Keratinocyte (primary cell): Measurements from ENCODE around the gene GPC4. TPM values are rescaled to one million over a fixed set of nuclear protein-coding genes. Genes with fewer than 3 reads are reported as not detected.

Experiments used
- DNase-seq: peaks from one replicate; pipeline ENCODE4 v3.0.0-alpha.2; 2011; ENCODE audit warnings: low read depth, missing footprints, low spot score
- FAIRE-seq: peaks from 2 replicates; lab custom pipeline; 2011; peaks lifted over from hg19 to GRCh38; lab: Jason Lieb, UNC
- H2AFZ ChIP-seq: 2 replicates; pipeline ENCODE4 v1.6.0; 2012; ENCODE audit warnings: low read length, control low read depth, inconsistent platforms; ENCODE audit not compliant: control insufficient read depth
- H3K27ac ChIP-seq: 2 replicates; pipeline ENCODE4 v1.5.1; 2011; ENCODE audit warnings: low read length; ENCODE audit not compliant: control insufficient read depth, insufficient read depth
- H3K27me3 ChIP-seq: 3 replicates; pipeline ENCODE4 v1.6.0; 2011; ENCODE audit warnings: low read length; ENCODE audit not compliant: control insufficient read depth, insufficient read depth; ENCODE audit errors: extremely low read depth
- H3K36me3 ChIP-seq, 2 experiments: 2 replicates in 1 of 2; 3 replicates in 1 of 2; pipeline ENCODE4 v1.5.1; 2011; ENCODE audit warnings: low read length in 2 of 2, mild to moderate bottlenecking in 1 of 2; ENCODE audit not compliant: control insufficient read depth in 2 of 2, insufficient read depth in 2 of 2; ENCODE audit errors: extremely low read depth in 1 of 2
- H3K4me1 ChIP-seq: 3 replicates; pipeline ENCODE4 v1.5.1; 2011; ENCODE audit warnings: low read length; ENCODE audit not compliant: control insufficient read depth, insufficient read depth; ENCODE audit errors: extremely low read depth
- H3K4me2 ChIP-seq: 3 replicates; pipeline ENCODE4 v1.6.0; 2011; ENCODE audit warnings: low read depth, low read length; ENCODE audit not compliant: control insufficient read depth, insufficient read depth; ENCODE audit errors: extremely low read depth
- H3K4me3 ChIP-seq, 3 experiments: fragments of 200-600 bp in 1 of 3; sonication (generic) in 1 of 3; 2 replicates in 2 of 3; 3 replicates in 1 of 3; pipeline ENCODE4 v1.5.1; 2011 to 2016; ENCODE audit warnings: low read length in 3 of 3, mild to moderate bottlenecking in 3 of 3, control low read depth in 2 of 3, inconsistent platforms in 1 of 3, low read depth in 1 of 3, mixed read lengths in 1 of 3, mixed run types in 1 of 3, moderate library complexity in 1 of 3; ENCODE audit not compliant: control insufficient read depth in 2 of 3, insufficient read depth in 2 of 3; ENCODE audit errors: extremely low read depth in 1 of 3
- H3K79me2 ChIP-seq: 2 replicates; pipeline ENCODE4 v1.6.0; 2012; ENCODE audit warnings: low read length; ENCODE audit not compliant: control insufficient read depth, insufficient read depth
- H3K9ac ChIP-seq: 3 replicates; pipeline ENCODE4 v1.6.0; 2011; ENCODE audit warnings: low read length; ENCODE audit not compliant: control insufficient read depth, insufficient read depth; ENCODE audit errors: extremely low read depth
- H3K9me1 ChIP-seq: 3 replicates; pipeline ENCODE4 v1.6.0; 2011; ENCODE audit warnings: low read length; ENCODE audit not compliant: control insufficient read depth, insufficient read depth; ENCODE audit errors: extremely low read depth
- H3K9me3 ChIP-seq: 2 replicates; pipeline ENCODE4 v1.5.1; 2012; ENCODE audit warnings: low read depth, low read length; ENCODE audit not compliant: control insufficient read depth
- H4K20me1 ChIP-seq: 3 replicates; pipeline ENCODE4 v1.6.0; 2011; ENCODE audit warnings: low read length; ENCODE audit not compliant: control insufficient read depth, insufficient read depth; ENCODE audit errors: extremely low read depth
- EZH2 ChIP-seq: IDR thresholded peaks from one replicate; pipeline ENCODE4 v1.6.1; 2012; ENCODE audit warnings: inconsistent platforms, mild to moderate bottlenecking, low read length, moderate library complexity
- dilution Hi-C: fragments of 300-500 bp; cut with MboI; formaldehyde crosslinking; loops from one replicate; pipeline ENCODE4 v1.7.0; 2020; ENCODE audit warnings: low sequenced_read_pairs; ENCODE audit not compliant: extremely low pct_ligation_motif_present
- polyA plus RNA-seq, 5 experiments: library from polyadenylated mRNA; depleted of rRNA in 3 of 5; stranded (reverse) in 3 of 5; stranded (forward) in 1 of 5; unstranded in 1 of 5; fragments of >200 nt; gene quantifications; 1 replicate in 1 of 5; 2 replicates in 3 of 5; 3 replicates in 1 of 5; pipeline versions ENCODE4 v1.2.1 to v1.2.3, GENCODE V29; 2011 to 2012; ENCODE audit warnings: missing spikeins in 2 of 5, low read depth in 1 of 5, low replicate concordance in 1 of 5
- TF ChIP-seq, protein P1 (sequence below), 3 experiments: IDR thresholded peaks in 1 of 3; conservative IDR thresholded peaks in 1 of 3; optimal IDR thresholded peaks in 1 of 3; 2 replicates in 2 of 3; 3 replicates in 1 of 3; pipeline versions ENCODE3 to v1.5.1; 2011; ENCODE audit warnings: low read length in 3 of 3, mild to moderate bottlenecking in 3 of 3, moderate library complexity in 2 of 3, control low read depth in 1 of 3, inconsistent platforms in 1 of 3; ENCODE audit not compliant: insufficient read depth in 2 of 3; ENCODE audit errors: extremely low read depth in 1 of 3

The GPC4 gene
- polyA plus RNA-seq, 1 donor (not counting 4 experiments of a cell fraction or from before 2014, with no cell fraction given), result 0.76 TPM

DNA sequence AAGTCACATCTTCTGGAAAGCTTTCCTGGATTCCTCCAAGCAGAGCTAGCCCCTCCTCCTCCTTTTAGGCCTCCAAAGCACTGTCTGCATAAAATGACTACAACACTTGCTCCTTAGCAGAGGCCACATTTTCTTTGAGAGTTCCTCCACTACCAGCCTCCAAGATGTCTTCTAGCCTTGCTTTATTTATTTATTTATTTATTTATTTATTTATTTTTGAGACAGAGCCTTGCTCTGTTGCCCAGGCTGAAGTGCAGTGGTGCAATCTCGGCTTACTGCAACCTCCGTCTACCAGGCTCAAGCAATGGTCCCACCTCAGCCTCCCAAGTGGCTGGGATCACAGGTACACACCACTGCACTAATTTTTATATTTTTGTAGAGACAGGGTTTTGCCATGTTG is 4.6 kb upstream of the GPC4 start:
- H3K9ac ChIP-seq, result no peak overlapping the region
- FAIRE-seq (no peak), DNase-seq (no peak)
- H3K9me1 ChIP-seq, result no peaks in the 10 kb centered on the region
- dilution Hi-C loops, result no loop called here
- H3K4me1 ChIP-seq, result no peaks in the 10 kb centered on the region
- peaks cover 9% of the 10 kb centered on the region for H3K27me3 ChIP-seq
- H3K4me2 ChIP-seq, result no peak overlapping the region
- H4K20me1 ChIP-seq, result no peaks in the 10 kb centered on the region
- no peaks in the 10 kb centered on the region for H3K79me2 ChIP-seq
- no peaks in the 10 kb centered on the region for H3K36me3 ChIP-seq
- H2AFZ ChIP-seq, result no peak overlapping the region
- no peaks in the 10 kb centered on the region for H3K9me3 ChIP-seq
- no peak overlapping the region for H3K27ac ChIP-seq
- H3K4me3 ChIP-seq, result no peak overlapping the region
- TF ChIP-seq, protein P1, sequence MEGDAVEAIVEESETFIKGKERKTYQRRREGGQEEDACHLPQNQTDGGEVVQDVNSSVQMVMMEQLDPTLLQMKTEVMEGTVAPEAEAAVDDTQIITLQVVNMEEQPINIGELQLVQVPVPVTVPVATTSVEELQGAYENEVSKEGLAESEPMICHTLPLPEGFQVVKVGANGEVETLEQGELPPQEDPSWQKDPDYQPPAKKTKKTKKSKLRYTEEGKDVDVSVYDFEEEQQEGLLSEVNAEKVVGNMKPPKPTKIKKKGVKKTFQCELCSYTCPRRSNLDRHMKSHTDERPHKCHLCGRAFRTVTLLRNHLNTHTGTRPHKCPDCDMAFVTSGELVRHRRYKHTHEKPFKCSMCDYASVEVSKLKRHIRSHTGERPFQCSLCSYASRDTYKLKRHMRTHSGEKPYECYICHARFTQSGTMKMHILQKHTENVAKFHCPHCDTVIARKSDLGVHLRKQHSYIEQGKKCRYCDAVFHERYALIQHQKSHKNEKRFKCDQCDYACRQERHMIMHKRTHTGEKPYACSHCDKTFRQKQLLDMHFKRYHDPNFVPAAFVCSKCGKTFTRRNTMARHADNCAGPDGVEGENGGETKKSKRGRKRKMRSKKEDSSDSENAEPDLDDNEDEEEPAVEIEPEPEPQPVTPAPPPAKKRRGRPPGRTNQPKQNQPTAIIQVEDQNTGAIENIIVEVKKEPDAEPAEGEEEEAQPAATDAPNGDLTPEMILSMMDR (optimal IDR thresholded peaks at IDR 0.05 in 1 of 3, IDR thresholded peaks at IDR 0.05 in 1 of 3, conservative IDR thresholded peaks at IDR 0.05 in 1 of 3; ENCODE audit: extremely low read depth in 1 of 3, insufficient read depth in 2 of 3, low read length in 3 of 3), result no peak
- TF ChIP-seq EZH2, result no peak

DNA sequence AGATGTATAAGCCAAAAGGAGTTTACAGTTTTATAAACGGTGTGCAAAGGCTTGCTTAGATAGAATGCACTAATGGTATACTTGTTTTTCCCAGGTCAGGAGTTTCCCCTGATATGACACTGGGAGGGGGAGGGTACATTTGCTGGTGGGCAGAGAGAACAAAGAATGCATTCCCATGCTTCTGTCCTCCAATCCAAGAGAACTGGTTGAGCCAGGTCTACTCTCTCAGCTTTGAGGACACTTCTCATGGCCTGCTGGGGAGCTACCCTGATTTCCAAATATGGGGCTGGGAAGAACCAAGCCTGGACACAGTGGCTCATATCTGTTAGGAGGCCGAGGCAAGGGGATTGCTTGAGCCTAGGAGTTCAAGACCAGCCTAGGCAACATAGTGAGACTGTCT is 3.3 kb upstream of the GPC4 start:
- Histone ChIP-seq H4K20me1 (no peaks in the 10 kb centered on the region), H3K27ac (no peak overlapping the region), H3K4me1 (no peaks in the 10 kb centered on the region), H3K79me2 (no peaks in the 10 kb centered on the region), H3K27me3 (peaks cover 22% of the 10 kb centered on the region), H3K4me3 (no peak overlapping the region), H2AFZ (no peak overlapping the region), H3K4me2 (no peak overlapping the region), H3K9me1 (no peaks in the 10 kb centered on the region), H3K36me3 (no peaks in the 10 kb centered on the region), H3K9me3 (no peaks in the 10 kb centered on the region), H3K9ac (no peak overlapping the region)
- DNase-seq (no peak), FAIRE-seq (no peak)
- dilution Hi-C loops, result no loop called here
- TF ChIP-seq EZH2, result no peak
- TF ChIP-seq, protein P1 (optimal IDR thresholded peaks at IDR 0.05 in 1 of 3, IDR thresholded peaks at IDR 0.05 in 1 of 3, conservative IDR thresholded peaks at IDR 0.05 in 1 of 3; ENCODE audit: extremely low read depth in 1 of 3, insufficient read depth in 2 of 3, low read length in 3 of 3), result no peak
